Measurements from ENCODE around the gene SLC11A1. TPM values are rescaled to one million over a fixed set of nuclear protein-coding genes. Genes with fewer than 3 reads are reported as not detected.

SLC11A1 gene
- total RNA-seq, 4 donors from 2014 or later: 5.9 to 23.0 (median 9.5) TPM

DNA sequence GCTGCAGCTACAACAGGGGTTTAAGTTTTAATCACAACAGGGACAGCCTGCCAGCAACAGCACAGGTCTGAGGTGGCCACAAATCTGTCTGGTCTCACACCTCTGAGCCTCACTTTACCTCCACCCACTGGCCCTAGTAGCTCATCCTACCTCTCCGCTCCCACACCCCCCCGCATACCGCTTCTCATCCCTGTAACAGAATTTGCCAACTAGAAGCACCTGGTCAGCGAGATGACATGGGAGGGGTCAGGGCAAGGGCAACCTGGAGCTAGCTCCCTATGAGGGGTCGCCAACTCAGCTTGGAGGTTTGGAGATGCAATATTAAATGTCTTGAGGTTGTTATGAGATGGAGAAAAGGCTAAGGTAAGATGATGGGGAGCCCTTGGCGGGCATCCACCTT is 17.9 kb upstream of the SLC11A1 start:
- H3K36me3 ChIP-seq: no peaks in the 10 kb centered on the region
- TF ChIP-seq, protein P1, sequence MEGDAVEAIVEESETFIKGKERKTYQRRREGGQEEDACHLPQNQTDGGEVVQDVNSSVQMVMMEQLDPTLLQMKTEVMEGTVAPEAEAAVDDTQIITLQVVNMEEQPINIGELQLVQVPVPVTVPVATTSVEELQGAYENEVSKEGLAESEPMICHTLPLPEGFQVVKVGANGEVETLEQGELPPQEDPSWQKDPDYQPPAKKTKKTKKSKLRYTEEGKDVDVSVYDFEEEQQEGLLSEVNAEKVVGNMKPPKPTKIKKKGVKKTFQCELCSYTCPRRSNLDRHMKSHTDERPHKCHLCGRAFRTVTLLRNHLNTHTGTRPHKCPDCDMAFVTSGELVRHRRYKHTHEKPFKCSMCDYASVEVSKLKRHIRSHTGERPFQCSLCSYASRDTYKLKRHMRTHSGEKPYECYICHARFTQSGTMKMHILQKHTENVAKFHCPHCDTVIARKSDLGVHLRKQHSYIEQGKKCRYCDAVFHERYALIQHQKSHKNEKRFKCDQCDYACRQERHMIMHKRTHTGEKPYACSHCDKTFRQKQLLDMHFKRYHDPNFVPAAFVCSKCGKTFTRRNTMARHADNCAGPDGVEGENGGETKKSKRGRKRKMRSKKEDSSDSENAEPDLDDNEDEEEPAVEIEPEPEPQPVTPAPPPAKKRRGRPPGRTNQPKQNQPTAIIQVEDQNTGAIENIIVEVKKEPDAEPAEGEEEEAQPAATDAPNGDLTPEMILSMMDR (IDR thresholded peaks at IDR 0.05): no peak
- no peak for TF ChIP-seq POLR2AphosphoS5 (IDR thresholded peaks at IDR 0.05)
- no peak for ATAC-seq
- WGBS, 2 donors (ENCODE audit: low coverage in 1 of 2): 100% methylated on average over 1 to 2 of the region's 6 CpGs
- H3K27me3 ChIP-seq: no peaks in the 10 kb centered on the region
- H3K9me3 ChIP-seq: peaks cover 0 to 8% (median 0%) of the 10 kb centered on the region in 3 donors
- H3K4me1 ChIP-seq: peaks cover 0 to 20% (median 0%) of the 10 kb centered on the region in 3 donors
- H3K27ac ChIP-seq: no peak overlapping the region
- no peak overlapping the region for H3K4me3 ChIP-seq

DNA sequence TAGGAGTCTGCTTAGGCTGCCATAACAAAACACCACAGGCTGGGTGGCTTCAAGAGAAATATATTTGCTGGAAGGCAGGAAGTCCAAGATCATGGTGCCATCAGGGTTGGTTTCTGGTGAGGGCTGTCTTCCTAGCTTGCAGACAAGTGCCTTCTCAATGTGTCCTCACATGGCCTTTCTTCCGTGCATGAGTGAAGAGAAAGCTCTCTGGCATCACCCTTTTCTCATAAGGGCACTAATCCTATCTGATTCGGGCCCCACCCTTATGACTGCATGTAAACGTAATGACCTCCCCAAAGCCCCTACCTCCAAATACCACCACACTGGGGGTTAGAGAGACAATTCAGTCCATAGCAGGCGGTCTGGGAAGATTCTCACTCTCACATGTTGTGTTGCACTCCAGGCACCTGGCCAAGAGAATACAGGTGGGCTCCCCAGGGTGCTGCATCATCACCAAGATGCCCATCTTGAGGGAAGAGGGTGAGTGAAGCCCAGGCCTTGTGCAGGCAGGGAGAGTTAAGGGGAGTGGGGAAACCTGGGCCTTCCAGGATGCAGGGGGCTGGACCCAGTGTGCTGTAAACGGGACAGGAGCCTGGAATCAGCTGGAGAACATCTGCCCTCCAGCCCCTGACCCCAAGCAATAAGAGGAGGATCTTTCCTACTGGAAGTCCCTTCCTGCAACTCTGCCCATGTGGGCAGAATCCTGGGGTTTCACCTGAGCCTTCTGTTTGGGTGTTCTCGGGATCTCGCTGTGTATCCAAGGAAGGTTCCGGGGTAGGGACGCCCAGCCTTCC is 15.3 kb upstream of the SLC11A1 start:
- peak overlapping the region in 1 of 2 donors; percentile 60 for H3K4me3 ChIP-seq
- ATAC-seq: no peak

DNA sequence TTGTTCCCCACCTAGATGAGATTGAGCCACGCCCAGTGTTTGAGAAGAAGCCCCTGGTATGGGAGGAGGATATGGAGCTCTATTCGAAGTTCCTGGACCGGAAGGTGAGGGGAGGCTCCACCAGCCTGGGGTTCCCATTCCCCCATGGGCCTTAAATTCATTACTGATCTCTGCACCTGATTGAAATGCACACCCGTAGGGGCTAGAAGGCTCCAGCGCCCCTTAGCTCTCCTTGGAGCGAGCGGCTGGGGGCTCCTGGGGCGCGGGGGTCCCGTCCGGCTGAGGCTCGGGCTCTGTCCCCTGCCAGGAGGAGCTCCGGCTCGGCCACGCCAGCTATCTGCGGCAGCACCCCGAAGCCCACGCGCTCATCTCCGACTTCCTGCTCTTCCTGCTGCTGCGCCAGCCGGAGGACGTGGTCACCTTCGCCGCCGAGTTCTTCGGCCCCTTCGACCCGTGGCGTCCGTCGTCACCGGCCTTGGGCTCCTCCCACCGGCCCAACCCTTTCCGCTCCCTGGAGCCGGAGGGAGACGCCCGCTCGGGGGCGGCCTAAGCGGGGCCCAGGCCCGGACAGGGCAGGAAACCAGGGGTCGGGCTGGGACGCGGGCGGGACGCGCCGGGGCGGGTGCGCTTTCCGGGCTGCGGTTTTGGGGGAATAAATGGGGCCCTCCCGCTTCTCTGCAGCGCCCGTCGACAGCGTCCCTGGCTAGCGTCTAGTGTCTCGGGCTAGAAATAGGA is 14.5 kb upstream of the SLC11A1 start:
- H3K9me3 ChIP-seq: peaks cover 0 to 8% (median 0%) of the 10 kb centered on the region in 3 donors
- peak overlapping the region; percentile 50 to 60 for H3K4me3 ChIP-seq
- ATAC-seq: peak; percentile 91
- no peaks in the 10 kb centered on the region for H3K36me3 ChIP-seq
- TF ChIP-seq POLR2A (IDR thresholded peaks at IDR 0.05) (peak; percentile 90 to 91), POLR2AphosphoS5 (IDR thresholded peaks at IDR 0.05) (peak; percentile 97), EP300 (IDR thresholded peaks at IDR 0.05) (no peak)
- TF ChIP-seq, protein P1 (IDR thresholded peaks at IDR 0.05): peak in 1 of 4 experiments; percentile 28
- H3K27ac ChIP-seq: peak overlapping the region; percentile 84 to 91 (median 86)
- WGBS, 2 donors (ENCODE audit: low coverage in 1 of 2): 0% methylated on average over 4 of the region's 60 CpGs; no CpG with 5 or more reads in 1 of the 2 donors
- peaks cover 0 to 23% (median 0%) of the 10 kb centered on the region in 3 donors for H3K4me1 ChIP-seq
- no peaks in the 10 kb centered on the region for H3K27me3 ChIP-seq

More for the DNA sequence above, 15.3 kb upstream of the SLC11A1 start:
- WGBS, 2 donors (ENCODE audit: low coverage in 1 of 2): 86 to 100% methylated on average over 1 of the region's 9 CpGs
- H3K4me1 ChIP-seq: peaks cover 0 to 23% (median 0%) of the 10 kb centered on the region in 3 donors
- peak overlapping the region; percentile 84 to 91 (median 86) for H3K27ac ChIP-seq
- TF ChIP-seq POLR2A (IDR thresholded peaks at IDR 0.05): no peak
- TF ChIP-seq, protein P1 (IDR thresholded peaks at IDR 0.05): no peak
- peaks cover 0 to 8% (median 0%) of the 10 kb centered on the region in 3 donors for H3K9me3 ChIP-seq
- no peaks in the 10 kb centered on the region for H3K36me3 ChIP-seq
- H3K27me3 ChIP-seq: no peaks in the 10 kb centered on the region

DNA sequence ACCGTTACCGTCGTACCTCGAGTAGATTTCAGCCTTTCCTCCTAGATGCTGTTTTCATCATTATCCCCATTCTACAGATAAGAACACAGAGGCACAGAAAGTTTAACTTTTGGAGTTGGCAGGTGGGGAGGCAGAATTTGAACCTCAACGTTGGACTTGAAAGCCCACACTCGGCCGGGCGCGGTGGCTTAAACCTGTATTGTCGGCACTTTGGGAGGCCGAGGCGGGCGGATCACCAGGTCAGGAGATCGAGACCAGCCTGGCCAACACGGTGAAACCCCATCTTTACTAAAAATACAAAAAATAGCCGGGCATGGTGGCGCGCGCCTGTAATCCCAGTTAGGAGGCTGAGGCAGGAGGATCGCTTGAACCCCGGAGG is 13.9 kb upstream of the SLC11A1 start:
- peaks cover 0 to 8% (median 0%) of the 10 kb centered on the region in 3 donors for H3K9me3 ChIP-seq
- TF ChIP-seq POLR2AphosphoS5 (IDR thresholded peaks at IDR 0.05) (no peak), POLR2A (IDR thresholded peaks at IDR 0.05) (no peak), EP300 (IDR thresholded peaks at IDR 0.05) (no peak)
- TF ChIP-seq, protein P1 (IDR thresholded peaks at IDR 0.05): peak in 1 of 4 experiments; percentile 4
- 45% methylated on average over 11 of the region's 21 CpGs; no CpG with 5 or more reads in 1 of the 2 donors for WGBS, 2 donors (ENCODE audit: low coverage in 1 of 2)
- no peaks in the 10 kb centered on the region for H3K27me3 ChIP-seq
- H3K4me3 ChIP-seq: peak overlapping the region; percentile 50 to 60
- H3K36me3 ChIP-seq: no peaks in the 10 kb centered on the region
- no peak for ATAC-seq
- H3K27ac ChIP-seq: peak overlapping the region; percentile 84 to 91 (median 86)
- H3K4me1 ChIP-seq: peaks cover 0 to 23% (median 0%) of the 10 kb centered on the region in 3 donors
